HS-27A (cell line): ENCODE results near the gene IFT80.
"Not testable (repeated sequence)": the region's sequence is repeated elsewhere in the genome, so short reads cannot be mapped to it uniquely, and the experiment has no call there.

Experiments
- DNase-seq: peaks from one replicate; pipeline ENCODE4 v3.0.0-alpha.2; 2012; ENCODE audit warnings: low read depth, missing footprints

The IFT80 gene

DNA sequence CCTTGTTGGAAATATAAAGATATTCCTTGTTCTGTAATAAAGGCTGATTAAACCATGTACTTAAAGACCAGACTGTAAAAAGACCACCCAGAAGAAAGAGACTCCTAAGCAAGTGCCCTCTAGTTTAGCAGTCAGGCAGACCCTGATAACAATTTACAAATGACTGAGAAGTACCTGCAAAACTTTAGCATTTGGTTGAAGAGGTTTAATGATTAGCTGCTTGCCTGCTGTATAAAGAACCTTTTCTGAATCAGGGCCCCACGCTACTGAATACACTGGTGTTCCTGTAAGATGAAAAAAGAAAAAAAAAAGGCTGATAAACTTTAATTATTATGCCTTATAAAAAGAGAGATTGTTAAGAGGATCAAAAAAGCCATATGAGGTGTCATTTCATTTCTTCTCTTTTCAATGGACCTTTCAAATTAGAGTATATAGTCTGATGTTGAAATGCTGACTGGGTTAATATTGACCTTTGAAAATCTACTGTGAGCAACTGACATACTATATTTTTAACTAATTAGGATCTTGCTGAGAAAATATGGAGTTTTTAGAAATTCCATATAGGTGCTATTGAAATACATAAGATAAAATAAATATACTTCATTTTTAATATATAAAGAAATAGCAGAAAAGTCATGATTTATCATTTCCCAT lies 33.0 kb downstream of the IFT80 start:
- DNase-seq = no peak

DNA sequence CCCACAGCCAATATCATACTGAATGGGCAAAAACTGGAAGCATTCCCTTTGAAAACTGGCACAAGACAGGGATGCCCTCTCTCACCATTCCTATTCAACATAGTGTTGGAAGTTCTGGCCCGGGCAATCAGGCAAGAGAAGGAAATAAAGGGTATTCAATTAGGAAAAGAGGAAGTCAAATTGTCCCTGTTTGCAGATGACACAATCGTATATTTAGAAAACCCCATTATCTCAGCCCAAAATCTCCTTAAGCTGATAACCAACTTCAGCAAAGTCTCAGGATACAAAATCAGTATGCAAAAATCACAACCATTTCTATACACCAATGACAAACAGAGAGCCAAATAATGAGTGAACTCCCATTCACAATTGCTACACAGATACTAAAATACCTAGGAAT lies 36.1 kb downstream of the IFT80 start:
- not testable (repeated sequence) for DNase-seq

- DNase-seq = no peak
These were observed 43.2 kb downstream of the IFT80 start for GRCh38 chr3:160355826-160356225.

DNA sequence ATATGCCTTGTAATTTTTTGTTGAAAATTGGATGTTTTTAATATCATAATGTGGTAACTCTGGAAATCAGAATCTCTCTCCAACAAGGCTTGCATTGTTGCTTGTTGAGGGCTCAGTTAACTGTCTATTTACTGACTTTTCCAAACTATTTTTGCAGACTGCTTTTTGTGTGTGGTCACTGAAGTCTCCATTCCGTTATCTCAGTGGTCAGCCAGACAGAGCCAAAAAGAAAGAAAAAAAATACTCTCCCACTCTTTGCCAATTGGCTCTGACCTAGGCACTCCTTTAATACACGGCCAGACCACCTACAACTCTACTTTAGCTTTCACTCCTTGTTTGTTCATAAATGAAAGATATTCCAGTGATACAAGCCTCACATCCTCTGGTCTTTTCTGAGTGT lies 52.5 kb downstream of the IFT80 start:
- no peak for DNase-seq

- no peak for DNase-seq
These were observed 55.9 kb downstream of the IFT80 start for GRCh38 chr3:160343132-160343531.

- no peak for DNase-seq
These were observed 58.7 kb downstream of the IFT80 start for GRCh38 chr3:160340351-160340750.

DNA sequence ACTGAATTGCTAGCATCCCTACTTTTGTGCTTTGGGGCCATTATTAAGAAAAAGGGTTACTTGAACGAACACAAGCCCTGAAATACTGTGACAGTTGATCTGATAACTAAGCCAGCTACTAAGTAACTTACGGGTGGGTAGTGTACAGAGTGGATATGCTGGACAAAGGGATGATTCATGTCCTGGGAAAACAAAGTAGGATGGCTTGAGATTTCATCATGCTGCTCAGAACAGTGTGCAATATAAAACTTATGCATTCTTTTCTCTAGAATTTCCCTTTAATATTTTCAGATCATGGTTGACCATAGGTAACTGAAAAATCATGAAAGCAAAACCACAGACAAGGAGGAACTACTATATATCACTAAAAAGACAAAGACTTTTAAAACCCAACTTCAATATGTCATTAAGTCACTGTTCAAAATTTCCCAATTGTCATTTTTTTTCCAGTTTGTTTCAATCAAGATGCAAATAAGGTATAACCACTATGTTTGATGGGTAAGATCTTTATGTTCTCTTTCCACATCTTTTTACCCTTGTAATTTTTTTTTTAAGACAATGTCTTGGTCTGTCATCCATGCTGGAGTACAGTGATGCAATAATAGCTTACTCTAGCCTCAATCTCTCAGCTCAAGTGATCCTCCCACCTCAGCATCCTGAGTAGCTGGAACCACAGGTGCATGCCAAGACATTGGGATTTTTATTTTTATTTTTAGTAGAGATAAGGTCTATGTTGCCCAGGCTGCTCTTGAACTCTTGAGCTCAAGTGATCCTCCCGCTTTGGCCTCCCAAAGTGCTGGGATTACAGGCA lies 67.7 kb downstream of the IFT80 start:
- peak; percentile 22 for DNase-seq

DNA sequence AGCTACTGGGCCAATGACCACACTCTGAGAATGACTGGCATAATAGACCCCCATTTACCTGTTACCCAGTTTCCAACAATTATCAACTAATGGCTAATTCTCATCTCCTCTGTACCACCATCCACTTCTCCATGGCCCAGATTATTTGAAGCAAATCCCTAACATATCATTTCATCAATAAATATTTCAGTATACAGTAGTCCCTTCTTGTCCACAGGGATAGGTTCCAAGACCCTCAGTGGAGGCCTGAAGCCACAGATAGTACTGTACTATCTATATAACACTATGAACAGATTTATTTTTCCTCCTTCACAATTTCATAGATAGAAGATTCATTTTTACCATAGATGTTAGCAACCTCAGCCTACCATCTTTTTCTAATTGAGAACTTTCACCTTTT lies 68.3 kb downstream of the IFT80 start:
- DNase-seq = no peak

- no peak for DNase-seq
These were observed 68.9 kb downstream of the IFT80 start for GRCh38 chr3:160330109-160330508.

DNA sequence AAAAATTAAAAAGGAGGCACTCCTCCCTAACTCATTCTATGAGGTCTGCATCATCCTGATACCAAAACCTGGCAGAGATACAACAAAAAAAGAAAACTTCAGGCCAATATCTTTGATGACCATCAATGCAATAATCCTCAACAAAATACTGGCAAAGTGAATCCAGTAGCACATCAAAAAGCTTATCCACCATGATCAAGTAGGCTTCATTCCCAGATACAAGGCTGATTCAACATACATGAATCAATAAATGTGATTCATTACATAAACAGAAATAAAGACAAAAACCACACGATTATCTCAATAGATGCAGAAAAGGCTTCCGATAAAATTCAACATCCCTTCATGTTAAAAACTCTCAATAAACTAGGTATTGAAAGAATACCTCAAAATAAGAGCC lies 72.7 kb downstream of the IFT80 start:
- not testable (repeated sequence) for DNase-seq

GRCh38 chr3:160321821-160322220 lies 77.2 kb downstream of the IFT80 start:
- not testable (repeated sequence) for DNase-seq

GRCh38 chr3:160319322-160319721 lies 79.7 kb downstream of the IFT80 start:
- no peak for DNase-seq

DNA sequence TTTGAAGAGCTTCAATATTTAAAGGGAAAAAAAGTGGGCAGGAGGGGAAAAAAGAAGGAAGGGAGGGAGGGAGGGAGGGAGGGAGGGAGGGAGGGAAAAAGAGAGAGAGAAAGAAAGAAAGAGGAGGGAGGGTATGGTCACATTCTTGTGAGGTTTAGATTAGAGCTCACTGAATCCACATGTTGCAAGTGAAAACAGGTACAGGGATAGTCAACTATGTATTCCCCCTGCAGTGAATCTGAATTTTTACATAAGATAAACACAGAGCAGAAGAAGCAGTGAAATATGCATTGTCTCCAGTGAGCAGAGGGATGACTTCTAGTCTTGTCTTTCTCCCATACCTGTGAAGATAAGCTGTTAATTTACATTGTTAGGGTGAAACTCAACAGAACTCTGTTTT lies 84.0 kb downstream of the IFT80 start:
- DNase-seq = no peak

GRCh38 chr3:160312014-160312624 lies 86.9 kb downstream of the IFT80 start:
- DNase-seq = no peak

- no peak for DNase-seq
These were observed 96.2 kb downstream of the IFT80 start for GRCh38 chr3:160302806-160303205.

DNA sequence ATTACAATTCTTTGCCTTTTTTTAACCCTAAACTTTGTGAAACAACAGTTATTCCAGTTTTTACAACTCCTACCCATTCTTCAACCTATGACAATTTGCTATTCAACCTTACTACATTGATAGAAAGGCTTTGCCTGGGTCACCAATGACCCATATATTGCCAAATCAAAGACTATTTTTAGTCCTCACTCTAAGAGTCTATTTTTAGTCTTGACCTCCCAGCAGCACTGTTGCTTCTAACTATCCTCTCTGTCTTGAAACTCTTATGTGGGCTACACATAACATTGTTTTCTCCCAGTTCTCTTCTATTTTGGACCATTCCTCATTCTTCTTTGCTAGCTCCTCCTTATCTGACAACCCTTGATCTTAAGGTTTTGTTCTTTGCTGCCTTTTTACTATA lies 102.4 kb downstream of the IFT80 start:
- DNase-seq = no peak

GRCh38 chr3:160291909-160292299 lies 107.1 kb downstream of the IFT80 start:
- DNase-seq = no peak

GRCh38 chr3:160291290-160291908 lies 107.6 kb downstream of the IFT80 start:
- no peak for DNase-seq

- DNase-seq = no peak
These were observed 111.4 kb downstream of the IFT80 start for GRCh38 chr3:160287666-160288065.

DNA sequence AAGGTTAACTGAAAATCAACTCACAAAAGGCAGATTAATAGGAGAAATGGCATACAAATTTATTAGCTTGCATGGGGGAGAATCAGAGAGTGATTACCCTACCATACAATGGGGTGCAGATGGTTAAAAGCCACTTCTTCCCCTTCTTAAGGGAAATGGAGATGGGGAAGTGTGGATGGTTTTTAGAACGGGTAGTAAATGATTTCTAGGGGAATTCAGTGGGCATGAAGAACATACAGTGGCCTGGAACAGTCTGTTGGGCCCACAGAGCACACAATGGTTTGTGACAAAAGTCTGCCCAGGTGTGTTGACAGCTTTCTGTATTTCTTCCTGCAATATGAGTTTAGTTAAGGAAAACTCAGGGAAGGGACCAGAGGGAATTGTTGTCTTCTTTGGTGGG lies 112.8 kb downstream of the IFT80 start:
- no peak for DNase-seq

- DNase-seq = no peak
These were observed 118.2 kb downstream of the IFT80 start for GRCh38 chr3:160280836-160281235.

DNA sequence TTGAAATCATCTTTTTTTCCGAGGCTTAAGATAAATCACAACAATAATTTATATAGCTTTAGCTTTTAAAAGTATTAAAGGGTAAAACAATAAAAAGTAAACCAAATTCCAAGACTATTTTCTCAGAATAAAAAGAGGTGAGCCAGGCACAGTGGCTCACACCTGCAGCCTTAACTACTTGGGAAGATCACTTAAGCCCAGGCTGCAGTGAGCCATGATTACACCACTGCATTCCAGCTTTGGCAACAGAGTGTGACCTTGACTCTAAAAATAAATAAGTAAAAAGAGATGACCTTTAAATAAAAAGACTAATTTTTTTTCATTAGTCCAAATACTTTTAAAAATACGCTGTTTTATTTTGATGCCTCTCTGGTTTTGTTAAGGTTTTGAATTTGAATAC lies 119.4 kb downstream of the IFT80 start:
- DNase-seq = no peak

- DNase-seq = no peak
These were observed 120.8 kb downstream of the IFT80 start for GRCh38 chr3:160278210-160278609.
